Natural killer cell (primary cell): Measurements from ENCODE around the gene OAS3. TPM values are rescaled to one million over a fixed set of nuclear protein-coding genes. Genes with fewer than 3 reads are reported as not detected.

Source experiments
- ATAC-seq, 3 donors: fragments of 150-1000 bp in 2 of 3; fragments of 200-7000 bp in 1 of 3; cut with Tn5 transposase; 1 replicate in 1 of 3; 2 replicates in 2 of 3; pipeline ENCODE4 v1.10.0; 2021; ENCODE audit warnings: mild to moderate bottlenecking in 2 of 3, moderate library complexity in 2 of 3
- DNase-seq, 2 donors: peaks; one replicate each; pipeline versions ENCODE4 v3.0.0 to v3.0.0-alpha.2; 2013 to 2021; ENCODE audit warnings: mixed read lengths in 1 of 2
- H3K27ac ChIP-seq: one replicate; pipeline ENCODE4 v1.5.1; 2013; ENCODE audit warnings: mild to moderate bottlenecking, low read length
- H3K27me3 ChIP-seq: one replicate; pipeline ENCODE4 v1.6.1; 2013; ENCODE audit warnings: low read length; ENCODE audit not compliant: control insufficient read depth, insufficient read depth
- H3K36me3 ChIP-seq: one replicate; pipeline ENCODE4 v1.6.1; 2013; ENCODE audit warnings: low read length; ENCODE audit not compliant: control insufficient read depth, insufficient read depth
- H3K4me1 ChIP-seq: one replicate; pipeline ENCODE4 v1.6.1; 2013; ENCODE audit warnings: low read length; ENCODE audit not compliant: control insufficient read depth, insufficient read depth
- H3K4me3 ChIP-seq: one replicate; pipeline ENCODE4 v1.5.1; 2013; ENCODE audit warnings: low read length
- H3K9me3 ChIP-seq: one replicate; pipeline ENCODE4 v1.6.1; 2013; ENCODE audit warnings: low read length; ENCODE audit not compliant: control insufficient read depth, insufficient read depth
- H3K27ac Mint-ChIP-seq, 2 donors: one replicate each; pipeline ENCODE4 v1.8.0; 2022; ENCODE audit warnings: mild to moderate bottlenecking in 2 of 2, mixed read lengths in 2 of 2, moderate library complexity in 1 of 2
- H3K27me3 Mint-ChIP-seq, 2 donors: one replicate each; pipeline ENCODE4 v1.8.0; 2022; ENCODE audit warnings: low read depth in 2 of 2, mixed read lengths in 2 of 2
- H3K36me3 Mint-ChIP-seq: one replicate; pipeline ENCODE4 v1.8.0; 2022; ENCODE audit warnings: mixed read lengths
- H3K4me1 Mint-ChIP-seq, 2 donors: one replicate each; pipeline ENCODE4 v1.8.0; 2022; ENCODE audit warnings: mixed read lengths in 2 of 2
- H3K4me3 Mint-ChIP-seq: one replicate; pipeline ENCODE4 v1.8.0; 2022; ENCODE audit warnings: mild to moderate bottlenecking, moderate library complexity, mixed read lengths
- H3K9me3 Mint-ChIP-seq, 2 donors: one replicate each; pipeline ENCODE4 v1.8.0; 2022; ENCODE audit warnings: mixed read lengths in 2 of 2
- WGBS: methylation state at CpG from one replicate; pipeline ENCODE4 v1.1.7; 2013; ENCODE audit warnings: missing lambda C conversion rate; ENCODE audit not compliant: insufficient coverage; 5-methylcytosine and 5-hydroxymethylcytosine counted together
- intact Hi-C: fragments of 100-400 bp; cut with micrococcal nuclease; formaldehyde crosslinking; loops from one replicate; pipeline ENCODE4 v1.14.2; 2022
- total RNA-seq, 4 donors: library from RNA; stranded (reverse); fragments of 120-200 nt in 1 of 4; gene quantifications; one replicate each; pipeline versions ENCODE4 v1.2.3 to v1.2.4, GENCODE V29; 2013 to 2022
- TF ChIP-seq, protein P1 (sequence below): fragments of 200-600 bp; IDR thresholded peaks from one replicate; pipeline ENCODE4 v1.8.0; 2022; ENCODE audit warnings: antibody characterized with exemption

OAS3 gene
- total RNA-seq, 3 donors from 2014 or later (not counting 1 experiment from before 2014, with no cell fraction given): 8.5 to 24.7 (median 15.4) TPM

DNA sequence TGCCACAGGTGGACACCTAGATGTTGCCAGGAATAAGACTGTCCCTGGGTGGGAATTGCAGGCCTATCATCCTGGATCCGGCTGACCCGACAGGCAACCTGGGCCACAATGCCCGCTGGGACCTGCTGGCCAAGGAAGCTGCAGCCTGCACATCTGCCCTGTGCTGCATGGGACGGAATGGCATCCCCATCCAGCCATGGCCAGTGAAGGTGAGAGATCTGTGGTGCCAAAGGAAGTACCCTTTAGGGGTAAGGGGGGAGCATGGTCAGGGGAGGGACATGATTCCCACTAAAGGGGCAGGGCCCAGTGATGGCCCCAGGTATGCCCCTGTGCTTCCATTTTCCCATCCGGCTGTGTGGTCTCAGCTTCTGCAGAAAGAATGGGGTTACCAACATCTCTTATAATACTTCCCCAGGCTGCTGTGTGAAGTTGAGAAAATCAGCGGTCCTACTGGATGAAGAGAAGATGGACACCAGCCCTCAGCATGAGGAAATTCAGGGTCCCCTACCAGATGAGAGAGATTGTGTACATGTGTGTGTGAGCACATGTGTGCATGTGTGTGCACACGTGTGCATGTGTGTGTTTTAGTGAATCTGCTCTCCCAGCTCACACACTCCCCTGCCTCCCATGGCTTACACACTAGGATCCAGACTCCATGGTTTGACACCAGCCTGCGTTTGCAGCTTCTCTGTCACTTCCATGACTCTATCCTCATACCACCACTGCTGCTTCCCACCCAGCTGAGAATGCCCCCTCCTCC is 31.5 kb downstream of the OAS3 start:
- intact Hi-C loops: no loop called here
- H3K27me3 ChIP-seq: no peaks in the 10 kb centered on the region
- no peak overlapping the region for H3K4me3 ChIP-seq
- TF ChIP-seq, protein P1, sequence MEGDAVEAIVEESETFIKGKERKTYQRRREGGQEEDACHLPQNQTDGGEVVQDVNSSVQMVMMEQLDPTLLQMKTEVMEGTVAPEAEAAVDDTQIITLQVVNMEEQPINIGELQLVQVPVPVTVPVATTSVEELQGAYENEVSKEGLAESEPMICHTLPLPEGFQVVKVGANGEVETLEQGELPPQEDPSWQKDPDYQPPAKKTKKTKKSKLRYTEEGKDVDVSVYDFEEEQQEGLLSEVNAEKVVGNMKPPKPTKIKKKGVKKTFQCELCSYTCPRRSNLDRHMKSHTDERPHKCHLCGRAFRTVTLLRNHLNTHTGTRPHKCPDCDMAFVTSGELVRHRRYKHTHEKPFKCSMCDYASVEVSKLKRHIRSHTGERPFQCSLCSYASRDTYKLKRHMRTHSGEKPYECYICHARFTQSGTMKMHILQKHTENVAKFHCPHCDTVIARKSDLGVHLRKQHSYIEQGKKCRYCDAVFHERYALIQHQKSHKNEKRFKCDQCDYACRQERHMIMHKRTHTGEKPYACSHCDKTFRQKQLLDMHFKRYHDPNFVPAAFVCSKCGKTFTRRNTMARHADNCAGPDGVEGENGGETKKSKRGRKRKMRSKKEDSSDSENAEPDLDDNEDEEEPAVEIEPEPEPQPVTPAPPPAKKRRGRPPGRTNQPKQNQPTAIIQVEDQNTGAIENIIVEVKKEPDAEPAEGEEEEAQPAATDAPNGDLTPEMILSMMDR: no peak
- Mint-ChIP-seq H3K4me3 (no peak overlapping the region), H3K9me3 (no peaks in the 10 kb centered on the region), H3K4me1 (no peaks in the 10 kb centered on the region), H3K36me3 (peaks cover 9% of the 10 kb centered on the region), H3K27me3 (no peaks in the 10 kb centered on the region), H3K27ac (no peak overlapping the region)
- peaks cover 31% of the 10 kb centered on the region for H3K36me3 ChIP-seq
- WGBS: 90% methylated on average over 8 of the region's 8 CpGs
- H3K27ac ChIP-seq: no peak overlapping the region
- no peak for DNase-seq
- H3K4me1 ChIP-seq: no peaks in the 10 kb centered on the region
- no peak for ATAC-seq
- H3K9me3 ChIP-seq: no peaks in the 10 kb centered on the region

DNA sequence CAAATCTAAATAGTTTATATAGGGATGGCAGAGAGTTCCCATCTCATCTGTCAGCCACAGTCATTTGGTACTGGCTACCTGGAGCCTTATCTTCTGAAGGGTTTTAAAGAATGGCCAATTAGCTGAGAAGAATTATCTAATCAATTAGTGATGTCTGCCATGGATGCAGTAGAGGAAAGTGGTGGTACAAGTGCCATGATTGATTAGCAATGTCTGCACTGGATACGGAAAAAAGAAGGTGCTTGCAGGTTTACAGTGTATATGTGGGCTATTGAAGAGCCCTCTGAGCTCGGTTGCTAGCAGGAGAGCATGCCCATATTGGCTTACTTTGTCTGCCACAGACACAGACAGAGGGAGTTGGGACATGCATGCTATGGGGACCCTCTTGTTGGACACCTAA is 32.1 kb downstream of the OAS3 start:
- peaks cover 9% of the 10 kb centered on the region for H3K36me3 Mint-ChIP-seq

DNA sequence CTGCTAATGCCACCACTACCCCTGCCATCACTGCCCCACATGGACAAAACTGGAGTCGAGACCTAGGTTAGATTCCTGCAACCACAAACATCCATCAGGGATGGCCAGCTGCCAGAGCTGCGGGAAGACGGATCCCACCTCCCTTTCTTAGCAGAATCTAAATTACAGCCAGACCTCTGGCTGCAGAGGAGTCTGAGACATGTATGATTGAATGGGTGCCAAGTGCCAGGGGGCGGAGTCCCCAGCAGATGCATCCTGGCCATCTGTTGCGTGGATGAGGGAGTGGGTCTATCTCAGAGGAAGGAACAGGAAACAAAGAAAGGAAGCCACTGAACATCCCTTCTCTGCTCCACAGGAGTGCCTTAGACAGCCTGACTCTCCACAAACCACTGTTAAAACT is 33.0 kb downstream of the OAS3 start:
- no peaks in the 10 kb centered on the region for H3K9me3 ChIP-seq
- Mint-ChIP-seq H3K27me3 (no peaks in the 10 kb centered on the region), H3K9me3 (no peaks in the 10 kb centered on the region), H3K4me3 (no peak overlapping the region), H3K4me1 (no peaks in the 10 kb centered on the region), H3K27ac (no peak overlapping the region), H3K36me3 (peaks cover 7% of the 10 kb centered on the region)
- ATAC-seq (no peak), DNase-seq (no peak)
- no peak overlapping the region for H3K27ac ChIP-seq
- TF ChIP-seq, protein P1: no peak
- H3K36me3 ChIP-seq: peaks cover 18% of the 10 kb centered on the region
- H3K4me3 ChIP-seq: no peak overlapping the region
- no peaks in the 10 kb centered on the region for H3K4me1 ChIP-seq
- WGBS: 69% methylated on average over 5 of the region's 5 CpGs
- intact Hi-C loops: no loop called here
- H3K27me3 ChIP-seq: no peaks in the 10 kb centered on the region

More for the DNA sequence above, 32.1 kb downstream of the OAS3 start:
- 92% methylated on average over 2 of the region's 2 CpGs for WGBS
- Mint-ChIP-seq H3K4me3 (no peak overlapping the region), H3K27me3 (no peaks in the 10 kb centered on the region), H3K9me3 (no peaks in the 10 kb centered on the region), H3K4me1 (no peaks in the 10 kb centered on the region), H3K27ac (no peak overlapping the region)
- no peak for DNase-seq
- TF ChIP-seq, protein P1: no peak
- no peak for ATAC-seq
- Histone ChIP-seq H3K27me3 (no peaks in the 10 kb centered on the region), H3K4me1 (no peaks in the 10 kb centered on the region), H3K36me3 (peaks cover 25% of the 10 kb centered on the region), H3K9me3 (no peaks in the 10 kb centered on the region), H3K4me3 (no peak overlapping the region), H3K27ac (no peak overlapping the region)
- intact Hi-C loops: no loop called here
